Left renal pelvis (tissue), 4 donors: Measurements from ENCODE around the gene INPP1. TPM values are rescaled to one million over a fixed set of nuclear protein-coding genes. Genes with fewer than 3 reads are reported as not detected.

Experiments used
- DNase-seq, 4 donors: peaks; one replicate each; pipeline ENCODE4 v3.0.0-alpha.2; 2013; ENCODE audit warnings: low read depth in 4 of 4, low spot score in 3 of 4
- polyA plus RNA-seq, 4 donors: library from polyadenylated mRNA; unstranded; fragments of 120-200 nt; gene quantifications; one replicate each; pipeline ENCODE4 v1.2.1, GENCODE V29; 2013; ENCODE audit not compliant: insufficient read length in 4 of 4

Gene INPP1
- polyA plus RNA-seq, 4 donors: 13.4 to 23.6 (median 16.0) TPM

DNA sequence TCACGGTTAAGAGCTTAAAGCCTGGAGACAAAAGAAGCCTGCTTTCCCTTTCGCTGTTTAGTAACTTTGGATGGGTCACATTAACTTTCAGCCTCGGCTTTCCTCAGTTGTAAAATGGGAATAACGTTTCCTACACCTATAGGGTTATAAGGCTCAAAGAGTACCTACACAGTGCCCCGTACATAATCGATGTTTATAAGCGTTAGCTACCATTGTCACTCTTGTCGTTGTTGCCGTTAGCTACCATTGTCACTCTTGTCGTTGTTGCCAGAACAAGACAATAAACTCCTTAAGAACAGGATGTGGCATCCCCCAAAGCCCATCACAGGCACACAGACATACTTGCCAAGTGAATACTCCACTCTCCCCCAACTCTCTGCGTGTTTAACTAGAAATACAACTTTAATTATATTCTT lies 63.9 kb downstream of the INPP1 start:
- DNase-seq: no peak

DNA sequence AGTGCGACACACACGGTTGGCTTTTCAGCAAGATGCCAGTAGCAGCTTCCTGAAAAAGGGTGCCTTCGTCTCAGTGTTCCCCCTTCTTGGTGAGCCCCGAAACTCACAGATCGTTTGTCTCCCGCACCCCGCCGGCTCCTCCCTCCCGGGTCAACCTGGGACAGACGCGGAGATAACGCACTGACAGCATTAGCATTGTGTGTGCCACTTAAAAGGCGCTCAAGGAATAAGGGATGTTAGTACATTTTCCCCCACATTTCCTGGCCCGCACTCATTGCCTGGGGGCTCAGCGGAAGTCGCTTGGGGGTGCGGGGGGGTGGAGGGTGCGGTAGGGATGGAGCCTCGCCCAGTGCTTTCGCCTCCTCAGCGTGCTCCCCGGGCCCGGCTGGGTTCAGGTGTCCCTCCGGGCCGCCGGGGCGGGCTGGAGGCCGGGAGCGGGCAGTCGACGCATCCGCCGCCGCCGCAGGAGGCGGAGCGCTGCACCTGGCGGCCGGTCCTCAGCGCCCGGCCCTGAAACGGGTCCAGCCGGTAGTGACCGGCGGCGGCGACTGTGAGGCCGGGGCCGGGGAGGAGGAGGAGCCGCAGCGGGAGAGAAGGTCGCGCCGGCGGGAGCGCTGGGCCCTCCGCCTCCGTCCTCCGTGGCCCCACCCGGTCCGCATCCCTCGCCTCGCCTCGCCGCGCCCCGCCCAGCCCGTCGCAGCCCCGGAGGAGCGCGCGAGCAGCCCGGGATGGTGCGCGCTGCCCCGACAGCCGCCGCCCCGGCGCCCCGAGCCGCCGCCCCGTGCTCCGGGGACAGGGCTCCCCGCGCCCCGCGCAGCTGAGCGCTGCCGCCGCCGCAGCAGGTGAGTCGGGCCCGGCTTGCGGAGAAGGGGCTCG lies 64.5 kb downstream of the INPP1 start, which contains the start of gene MFSD6:
Gene MFSD6, plus strand, starts transcription at position 694 of the 876 bp plus-strand sequence. CDS start 27,675 bp downstream, outside the sequence.
- no peak for DNase-seq

DNA sequence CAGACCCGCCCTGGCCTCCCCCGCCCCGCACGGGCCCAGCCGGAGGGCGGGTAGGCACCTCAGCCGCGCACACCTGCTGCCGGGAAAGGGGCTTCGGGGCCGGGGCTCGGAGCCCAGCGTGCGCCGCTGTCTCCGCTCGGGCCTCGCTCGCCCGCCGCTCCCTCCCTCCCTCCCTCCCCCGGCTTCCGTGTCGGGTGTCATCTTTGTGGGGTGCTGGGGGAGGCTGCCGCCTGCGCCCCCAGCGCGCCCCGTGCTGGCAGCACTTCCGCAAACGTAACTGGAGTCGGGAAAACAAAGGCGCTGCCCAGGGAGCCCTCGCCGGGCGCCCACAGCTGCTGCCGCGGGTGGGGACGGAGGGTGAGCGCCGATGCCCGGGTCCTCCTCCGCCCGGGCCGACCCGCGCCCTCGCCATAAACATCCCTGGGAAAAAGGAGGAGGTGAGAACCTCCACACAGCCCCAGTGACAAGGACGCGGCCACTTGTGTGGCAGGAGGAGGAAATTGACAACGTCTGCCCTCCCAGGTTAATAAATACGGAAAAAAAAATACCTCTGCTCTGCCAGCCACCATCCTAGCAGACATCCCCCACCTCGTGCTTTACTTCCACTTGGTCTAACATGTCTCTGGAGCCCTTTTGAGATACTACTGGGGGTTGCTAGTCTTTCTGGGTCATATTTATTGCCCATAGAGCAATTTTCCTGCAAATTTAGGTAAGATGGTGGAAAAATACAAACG lies 65.3 kb downstream of the INPP1 start:
- DNase-seq: no peak

DNA sequence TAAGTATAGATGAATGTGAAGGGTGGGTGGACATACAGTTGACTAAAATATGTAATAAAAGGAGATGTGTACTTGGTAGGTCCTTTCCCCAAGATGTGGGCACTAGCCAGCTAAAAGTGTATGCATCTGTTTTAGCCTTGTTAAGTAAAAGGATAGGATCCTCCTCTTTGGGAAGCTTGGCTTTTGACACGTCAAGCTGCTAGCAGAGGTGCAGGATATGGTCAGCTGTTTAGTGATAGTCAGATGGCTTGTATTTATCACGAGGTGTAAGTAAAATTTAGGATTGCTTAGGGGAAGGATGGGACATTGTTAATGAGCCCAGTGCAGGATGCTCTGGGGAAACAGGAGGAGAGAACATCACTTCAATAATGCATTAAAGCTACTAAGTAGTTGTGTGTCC lies 66.2 kb downstream of the INPP1 start:
- DNase-seq: no peak

DNA sequence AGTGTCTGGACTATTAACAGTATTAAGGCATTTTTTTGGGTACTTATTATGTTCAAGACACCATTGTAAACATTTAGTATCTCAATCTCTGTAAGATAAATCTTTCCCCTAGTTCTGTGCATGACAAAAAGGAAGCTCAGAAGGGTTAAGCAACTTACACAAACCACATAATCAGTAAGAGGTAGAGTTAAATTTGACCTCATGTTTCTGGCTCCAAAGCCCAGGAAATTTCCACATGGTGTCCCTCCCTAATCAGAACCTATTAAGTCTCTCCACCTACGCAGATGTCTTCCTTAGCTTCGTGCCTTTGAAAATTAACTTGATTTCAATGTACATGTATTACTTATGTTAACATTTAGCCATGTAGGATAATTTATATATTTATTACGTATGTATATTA lies 66.8 kb downstream of the INPP1 start:
- DNase-seq: no peak

DNA sequence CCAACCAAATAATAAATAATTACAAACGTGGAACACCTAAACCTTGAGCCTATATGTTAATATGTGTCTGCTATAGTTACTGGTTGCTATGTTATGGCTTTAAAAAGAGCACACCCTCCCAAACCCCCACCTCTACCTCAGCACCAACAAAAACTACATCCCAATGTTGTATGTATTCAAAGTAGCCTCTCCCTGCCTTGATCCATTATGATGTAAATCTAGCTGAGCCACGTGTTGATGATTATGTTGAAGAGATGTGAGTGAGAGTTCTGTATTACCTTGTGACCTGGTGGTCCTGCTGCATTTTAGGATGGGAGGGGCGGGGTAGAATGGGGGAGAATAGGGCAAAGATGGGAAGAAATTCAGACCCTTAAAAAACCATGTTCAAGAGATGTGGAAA lies 69.6 kb downstream of the INPP1 start:
- no peak for DNase-seq

DNA sequence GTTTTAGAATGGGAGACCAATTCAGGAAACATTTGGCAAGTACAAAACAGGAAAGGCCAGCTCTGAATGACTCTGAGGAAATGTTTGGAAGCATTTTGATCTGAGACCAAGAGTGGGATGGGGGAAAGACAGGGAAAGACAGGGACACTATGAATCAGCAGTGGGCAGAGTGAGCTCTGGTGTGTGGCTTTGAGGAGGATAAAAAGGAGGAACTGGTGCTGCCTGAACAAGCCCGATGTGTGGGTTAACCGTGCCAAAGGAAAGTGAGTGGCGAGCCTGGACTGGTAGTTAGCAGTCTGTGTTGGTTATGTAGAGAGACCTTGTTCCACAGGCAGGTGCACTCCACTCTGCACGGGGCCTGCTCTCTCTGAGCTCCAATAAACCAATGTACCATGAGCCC lies 70.0 kb downstream of the INPP1 start:
- DNase-seq: no peak

DNA sequence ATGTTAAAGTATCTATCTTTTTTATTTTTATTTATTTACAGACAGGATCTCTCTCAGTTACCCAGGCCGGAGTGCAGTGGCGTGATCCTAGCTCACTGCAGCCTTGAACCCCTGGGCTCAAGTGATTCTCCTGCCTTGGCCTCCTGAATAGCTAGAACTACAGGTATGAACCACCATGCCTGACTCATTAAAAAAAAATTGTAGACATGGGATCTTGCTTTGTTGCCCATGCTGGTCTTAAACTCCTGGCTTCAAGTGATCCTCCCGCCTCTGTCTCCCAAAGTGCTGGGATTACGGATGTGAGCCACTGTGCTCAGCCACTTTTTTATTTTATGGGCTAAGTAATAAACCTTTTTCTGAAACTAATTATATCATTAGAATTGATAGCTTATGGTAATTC lies 71.9 kb downstream of the INPP1 start:
- DNase-seq: no peak

DNA sequence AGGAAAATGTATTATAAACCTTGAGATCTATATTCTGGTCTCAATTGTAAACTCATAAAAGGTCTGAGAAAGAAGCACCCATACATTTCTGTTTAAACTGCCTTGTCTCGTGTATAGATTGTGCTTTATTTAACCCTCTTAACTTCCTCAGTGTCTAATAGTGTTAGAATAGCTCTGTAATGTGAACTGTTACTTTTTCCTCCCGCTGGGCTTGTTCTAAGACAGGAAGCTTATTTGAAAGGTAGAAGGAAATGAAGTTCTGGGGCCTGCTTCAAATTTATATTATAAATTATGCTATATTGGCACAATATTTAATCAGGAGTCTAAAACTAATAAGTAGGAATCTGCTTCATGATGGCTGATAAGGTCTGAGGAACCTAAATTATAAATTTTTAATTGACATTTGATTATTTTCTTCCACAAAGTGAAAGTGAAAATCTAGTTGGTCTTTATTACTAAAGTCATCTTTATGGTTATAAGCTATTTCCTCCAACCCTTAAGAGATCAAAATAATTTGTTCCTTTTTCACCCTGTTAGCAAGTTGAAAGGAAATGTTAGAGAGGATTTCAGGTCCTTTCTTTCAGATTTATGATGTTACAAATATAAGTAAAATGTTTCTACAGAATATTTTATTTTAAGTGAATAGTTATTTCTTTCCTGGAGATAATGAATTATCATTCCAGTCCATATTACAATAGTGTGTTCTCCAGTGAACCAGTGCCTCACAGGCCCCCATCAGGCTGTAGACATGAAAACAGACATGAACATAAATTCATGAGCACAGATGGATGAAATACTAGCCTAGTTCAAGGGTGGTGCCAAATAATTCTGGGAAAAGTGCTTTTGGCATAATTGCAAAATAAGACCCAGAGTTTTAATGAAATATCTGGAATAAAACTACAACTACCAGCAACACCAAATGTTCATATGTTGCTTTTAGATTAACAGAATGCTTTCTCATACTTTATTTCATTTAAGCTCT lies 72.7 kb downstream of the INPP1 start:
- DNase-seq: no peak

DNA sequence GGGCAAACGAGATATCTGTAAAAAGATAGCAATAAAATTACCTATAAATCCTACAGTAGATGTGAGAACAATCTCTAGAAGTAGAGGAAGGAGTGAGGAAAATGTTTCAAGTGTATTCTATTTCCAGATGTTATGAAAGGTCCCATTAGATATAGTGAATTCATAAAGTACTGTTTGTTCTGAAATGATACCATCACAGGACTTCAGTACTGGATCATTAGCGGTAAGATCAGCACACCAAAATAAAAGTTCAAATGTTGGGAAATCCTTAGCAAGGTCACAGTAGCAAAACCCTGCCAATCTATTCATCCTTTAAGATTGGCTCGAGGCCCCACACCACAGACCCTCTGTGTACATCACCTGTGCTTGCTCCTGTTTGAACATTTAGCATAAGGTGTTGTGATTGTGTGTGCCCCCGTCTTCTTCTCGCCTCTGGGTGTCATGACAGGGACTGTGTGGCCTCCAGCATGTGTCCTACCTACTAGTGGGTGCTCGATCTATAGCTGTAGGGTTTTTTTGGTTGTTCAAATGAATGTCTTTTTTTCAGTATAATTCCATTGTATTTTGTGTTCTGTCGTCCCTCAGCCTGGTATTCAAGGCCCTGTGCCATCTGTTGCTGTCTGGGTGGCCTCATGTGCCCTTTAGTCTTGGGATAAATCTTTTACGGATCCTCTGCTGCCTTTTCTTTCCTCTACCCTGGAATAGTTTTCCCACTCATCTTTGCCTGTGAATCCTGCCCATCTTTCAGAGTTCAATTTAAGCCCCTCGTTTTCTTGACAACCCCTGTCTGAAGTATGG lies 73.9 kb downstream of the INPP1 start:
- DNase-seq: no peak

DNA sequence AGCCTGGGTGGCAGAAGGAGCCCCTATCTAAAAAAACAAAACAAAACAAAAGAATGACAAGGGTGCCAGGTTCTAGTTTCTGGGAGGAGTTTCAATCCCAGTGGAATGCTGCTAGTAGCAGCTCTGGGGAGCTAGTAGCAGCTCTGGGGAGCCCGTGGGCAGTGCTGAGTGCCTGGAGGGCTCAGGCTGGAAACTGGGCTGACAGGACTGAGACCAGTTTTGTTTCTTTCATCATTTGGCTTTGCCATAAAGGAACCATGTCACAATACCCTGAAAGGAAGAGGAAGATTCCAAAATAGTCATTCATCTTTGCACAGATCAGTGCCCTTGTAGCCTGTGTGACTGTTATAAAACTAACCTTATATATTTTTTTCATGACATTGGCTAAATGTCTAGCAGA lies 75.3 kb downstream of the INPP1 start:
- DNase-seq: no peak

DNA sequence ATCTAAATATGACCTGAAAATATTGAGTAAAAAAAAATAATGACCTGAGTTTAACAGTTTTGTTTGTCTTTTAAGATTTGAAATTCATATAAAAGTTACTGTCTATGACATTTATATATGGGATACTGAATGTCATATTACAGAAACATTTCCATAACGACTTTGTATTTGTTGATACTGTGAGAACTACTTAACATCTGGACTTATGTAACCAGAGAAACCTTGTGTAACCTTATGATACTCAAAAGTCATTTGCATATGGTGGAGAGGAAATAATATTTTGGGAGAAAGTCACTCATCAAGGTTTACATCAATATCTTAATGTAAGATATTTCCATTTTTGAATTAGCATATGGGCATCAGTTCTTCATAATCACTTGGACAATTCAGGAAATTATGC lies 77.4 kb downstream of the INPP1 start:
- DNase-seq: no peak

Other genes starting within 250 kb of the INPP1 start
- gene HIBCH, start 23.8 kb upstream of the INPP1 start, polyA plus RNA-seq: 100 to 1,000 TPM in 1 of 4 donors, 10 to 100 TPM in 3; 56.1 to 101 (median 83.5) TPM
- 10 to 100 TPM in 3 of 4 donors, 1 to 10 TPM in 1; 8.1 to 16.7 (median 15.5) TPM for gene MFSD6, start 64.8 kb downstream of the INPP1 start, polyA plus RNA-seq
- 10 to 100 TPM; 10.7 to 14.4 (median 13.0) TPM for gene NEMP2, start 191.1 kb downstream of the INPP1 start, polyA plus RNA-seq